Measurements from ENCODE around the gene ANKRD53.
"Not testable (repeated sequence)": the region's sequence is repeated elsewhere in the genome, so short reads cannot be mapped to it uniquely, and the experiment has no call there.

The ANKRD53 gene

GRCh38 chr2:71019989-71020388 is 41.6 kb downstream of the ANKRD53 start:
- not testable (repeated sequence) for DNase-seq

GRCh38 chr2:71021394-71021793 is 43.0 kb downstream of the ANKRD53 start:
- not testable (repeated sequence) for DNase-seq

- not testable (repeated sequence) for DNase-seq
These were observed 45.3 kb downstream of the ANKRD53 start for GRCh38 chr2:71023553-71024243.
